OCI-LY3 (cell line): Measurements from ENCODE around the gene EIPR1.

Source experiments
- H2AFZ ChIP-seq: fragments of 200-600, 300-600 bp; shearing (Covaris generic); 2 replicates; pipeline ENCODE4 v1.6.0; 2014; ENCODE audit warnings: antibody characterized with exemption, low read depth, low read length
- H3K27ac ChIP-seq: fragments of 200-600, 300-600 bp; sonication (generic); 2 replicates; pipeline ENCODE4 v1.5.1; 2014; ENCODE audit warnings: mild to moderate bottlenecking, low read length, moderate library complexity, mixed read lengths
- H3K27me3 ChIP-seq: fragments of 200-600, 300-600 bp; sonication (generic); 2 replicates; pipeline ENCODE4 v1.6.1; 2014; ENCODE audit warnings: low read depth, low read length, mixed read lengths
- H3K36me3 ChIP-seq: fragments of 200-600, 300-600 bp; sonication (generic); replicated peaks from 2 replicates; pipeline ENCODE3; 2014; ENCODE audit warnings: low read depth, low read length, mixed read lengths
- H3K4me1 ChIP-seq: fragments of 300-600, 200-600 bp; sonication (generic); 2 replicates; pipeline ENCODE4 v1.6.1; 2014; ENCODE audit warnings: low read length, mixed read lengths
- H3K4me2 ChIP-seq: fragments of 200-600, 300-600 bp; sonication (generic); 2 replicates; pipeline ENCODE4 v1.6.1; 2014; ENCODE audit warnings: low read length, mixed read lengths
- H3K4me3 ChIP-seq: fragments of 300-600, 200-600 bp; sonication (generic); 2 replicates; pipeline ENCODE4 v1.5.1; 2014; ENCODE audit warnings: antibody characterized with exemption, mild to moderate bottlenecking, low read length, moderate library complexity
- H3K79me2 ChIP-seq: fragments of 300-600, 200-600 bp; shearing (Covaris generic); 2 replicates; pipeline ENCODE4 v1.6.1; 2014; ENCODE audit warnings: mild to moderate bottlenecking, low read length, mixed read lengths
- H3K9ac ChIP-seq: fragments of 300-600, 200-600 bp; shearing (Covaris generic); 2 replicates; pipeline ENCODE4 v1.6.0; 2014; ENCODE audit warnings: mild to moderate bottlenecking, low read length, moderate library complexity
- H3K9me3 ChIP-seq: fragments of 200-600, 300-600 bp; shearing (Covaris generic); 2 replicates; pipeline ENCODE4 v1.6.1; 2014; ENCODE audit warnings: low read length, mixed read lengths; ENCODE audit not compliant: insufficient read depth
- H4K20me1 ChIP-seq: fragments of 200-600, 300-600 bp; sonication (generic); 2 replicates; pipeline ENCODE4 v1.6.1; 2016; ENCODE audit warnings: low read length, mixed read lengths; ENCODE audit not compliant: insufficient read depth
- CTCF ChIP-seq: fragments of 200-600, 300-600 bp; sonication (generic); IDR thresholded peaks from 2 replicates; pipeline ENCODE4 v1.5.1; 2014; ENCODE audit warnings: antibody characterized with exemption, low read length, low read depth
- EZH2phosphoT487 ChIP-seq: fragments of 200-600 bp; shearing (Covaris generic); IDR thresholded peaks from 2 replicates; pipeline ENCODE4 v1.6.1; 2018; ENCODE audit warnings: antibody characterized with exemption, mixed run types, low read depth

EIPR1 gene

GRCh38 chr2:3205845-3206244, 171.8 kb downstream of the EIPR1 start:
- H3K79me2 ChIP-seq = no peaks in the 10 kb centered on the region
- no peak for TF ChIP-seq CTCF
- no peak for TF ChIP-seq EZH2phosphoT487

GRCh38 chr2:3204031-3204821, 173.4 kb downstream of the EIPR1 start:
- Histone ChIP-seq H3K27me3 (no peaks in the 10 kb centered on the region), H3K4me3 (no peak overlapping the region), H3K9me3 (no peaks in the 10 kb centered on the region), H3K9ac (no peak overlapping the region), H3K4me2 (no peak overlapping the region), H3K27ac (no peak overlapping the region), H4K20me1 (no peaks in the 10 kb centered on the region), H3K36me3 (peaks cover 3% of the 10 kb centered on the region), H3K79me2 (no peaks in the 10 kb centered on the region), H3K4me1 (no peaks in the 10 kb centered on the region), H2AFZ (no peak overlapping the region)
- TF ChIP-seq CTCF (no peak), EZH2phosphoT487 (no peak)

More at GRCh38 chr2:3205845-3206244, 171.8 kb downstream of the EIPR1 start:
- H3K27ac ChIP-seq = no peak overlapping the region
- no peak overlapping the region for H3K4me3 ChIP-seq
- no peaks in the 10 kb centered on the region for H3K27me3 ChIP-seq
- H3K4me1 ChIP-seq = no peaks in the 10 kb centered on the region
- no peaks in the 10 kb centered on the region for H4K20me1 ChIP-seq
- peaks cover 3% of the 10 kb centered on the region for H3K36me3 ChIP-seq
- H3K9ac ChIP-seq = no peak overlapping the region
- H2AFZ ChIP-seq = no peak overlapping the region
- no peak overlapping the region for H3K4me2 ChIP-seq
- H3K9me3 ChIP-seq = no peaks in the 10 kb centered on the region

GRCh38 chr2:3203497-3204019, 174.1 kb downstream of the EIPR1 start:
- peaks cover 3% of the 10 kb centered on the region for H3K36me3 ChIP-seq
- H3K4me1 ChIP-seq = no peaks in the 10 kb centered on the region
- TF ChIP-seq CTCF (no peak), EZH2phosphoT487 (no peak)
- no peaks in the 10 kb centered on the region for H3K79me2 ChIP-seq
- no peak overlapping the region for H2AFZ ChIP-seq
- no peaks in the 10 kb centered on the region for H3K9me3 ChIP-seq
- no peak overlapping the region for H3K4me2 ChIP-seq
- no peaks in the 10 kb centered on the region for H4K20me1 ChIP-seq
- no peak overlapping the region for H3K9ac ChIP-seq
- no peak overlapping the region for H3K4me3 ChIP-seq
- no peaks in the 10 kb centered on the region for H3K27me3 ChIP-seq
- no peak overlapping the region for H3K27ac ChIP-seq

- Histone ChIP-seq H3K27me3 (no peaks in the 10 kb centered on the region), H3K4me3 (no peak overlapping the region), H3K36me3 (peaks cover 3% of the 10 kb centered on the region), H2AFZ (no peak overlapping the region), H3K9me3 (no peaks in the 10 kb centered on the region), H3K79me2 (no peaks in the 10 kb centered on the region), H3K27ac (no peak overlapping the region), H4K20me1 (no peaks in the 10 kb centered on the region), H3K4me2 (no peak overlapping the region), H3K9ac (no peak overlapping the region), H3K4me1 (no peaks in the 10 kb centered on the region)
- TF ChIP-seq CTCF (no peak), EZH2phosphoT487 (no peak)
Measured at GRCh38 chr2:3202926-3203325, 174.7 kb downstream of the EIPR1 start.
